IPS DF 6.9 (cell line): Measurements from ENCODE around the gene FAM107B.

Experiments
- DNase-seq: peaks from one replicate; pipeline ENCODE4 v3.0.0-alpha.2; 2013; ENCODE audit warnings: low read depth, low spot score
- H3K27ac ChIP-seq: one replicate; pipeline ENCODE4 v1.5.1; 2013; ENCODE audit warnings: low read length, control low read depth
- H3K27me3 ChIP-seq: 2 replicates; pipeline ENCODE4 v1.6.1; 2013; ENCODE audit warnings: mild to moderate bottlenecking, low read length; ENCODE audit not compliant: control insufficient read depth, insufficient read depth
- H3K36me3 ChIP-seq: 2 replicates; pipeline ENCODE4 v1.6.1; 2013; ENCODE audit warnings: low read length; ENCODE audit not compliant: control insufficient read depth, insufficient read depth
- H3K4me1 ChIP-seq: 2 replicates; pipeline ENCODE4 v1.6.1; 2013; ENCODE audit warnings: low read length; ENCODE audit not compliant: control insufficient read depth, insufficient read depth
- H3K4me3 ChIP-seq: 2 replicates; pipeline ENCODE4 v1.5.1; 2013; ENCODE audit warnings: mild to moderate bottlenecking, low read length
- H3K9me3 ChIP-seq: 2 replicates; pipeline ENCODE4 v1.6.1; 2013; ENCODE audit warnings: low read length, inconsistent platforms; ENCODE audit not compliant: control insufficient read depth, insufficient read depth
- WGBS: extraction: QIAGEN DNeasy Blood & Tissue Kit; methylation state at CpG from one replicate; pipeline ENCODE4 v1.1.7; 2013; ENCODE audit warnings: mixed read lengths, missing lambda C conversion rate; ENCODE audit not compliant: insufficient read length, insufficient coverage; 5-methylcytosine and 5-hydroxymethylcytosine counted together

The FAM107B gene

DNA sequence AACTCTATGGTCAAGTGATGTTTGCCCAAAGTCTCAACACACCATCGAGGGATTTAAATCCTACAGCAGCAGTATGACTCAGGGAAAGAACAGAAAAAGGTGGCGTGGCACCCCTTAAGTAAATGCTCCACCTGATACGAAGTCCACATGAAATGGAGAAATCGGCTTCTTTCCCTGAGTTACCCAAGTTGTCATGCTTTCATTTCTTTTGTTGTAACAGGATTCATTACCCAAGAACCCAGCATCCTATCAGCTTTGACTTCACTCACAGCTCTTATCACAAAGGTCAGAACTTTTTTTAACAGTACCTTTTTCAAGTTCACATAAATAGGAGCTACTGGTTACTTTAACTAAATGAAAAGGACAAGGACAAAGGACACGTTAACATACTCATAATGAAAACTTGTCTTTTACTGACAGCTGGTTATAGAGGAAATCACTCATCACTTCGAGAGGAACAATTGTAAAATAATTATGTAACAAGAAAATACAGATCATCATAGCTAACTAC, 224.2 kb downstream of the FAM107B start:
- Histone ChIP-seq H3K27me3 (no peaks in the 10 kb centered on the region), H3K9me3 (no peaks in the 10 kb centered on the region), H3K4me3 (no peak overlapping the region), H3K36me3 (no peaks in the 10 kb centered on the region), H3K27ac (no peak overlapping the region), H3K4me1 (peaks cover 4% of the 10 kb centered on the region; the same call in 1 of the 2 replicates)
- no CpG with 5 or more reads among the region's 6 CpGs for WGBS
- no peak for DNase-seq

DNA sequence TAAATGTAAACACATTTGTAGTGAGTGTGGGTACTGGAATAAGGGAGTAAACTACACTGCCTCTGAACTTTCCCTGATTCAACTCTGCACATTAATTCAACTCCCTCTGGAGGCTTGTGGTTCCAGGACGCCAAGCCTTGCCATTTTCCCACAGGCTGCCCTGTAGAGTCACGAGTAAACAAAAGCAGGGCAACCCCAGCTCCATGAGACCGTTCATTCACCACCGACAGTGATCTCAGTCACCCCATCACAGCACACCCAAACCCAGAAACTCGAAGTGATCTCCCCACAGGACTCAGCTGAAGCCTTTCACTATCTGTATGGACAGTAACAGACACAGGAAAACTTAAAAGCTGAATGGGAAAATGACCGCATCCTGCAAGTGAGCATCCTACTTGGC, 225.2 kb downstream of the FAM107B start:
- H3K27ac ChIP-seq: no peak overlapping the region
- no peaks in the 10 kb centered on the region for H3K27me3 ChIP-seq
- no peak for DNase-seq
- H3K4me1 ChIP-seq: peaks cover 4% of the 10 kb centered on the region; the same call in 1 of the 2 replicates
- no peaks in the 10 kb centered on the region for H3K36me3 ChIP-seq
- H3K4me3 ChIP-seq: no peak overlapping the region
- WGBS: no CpG with 5 or more reads among the region's 6 CpGs
- H3K9me3 ChIP-seq: no peaks in the 10 kb centered on the region

DNA sequence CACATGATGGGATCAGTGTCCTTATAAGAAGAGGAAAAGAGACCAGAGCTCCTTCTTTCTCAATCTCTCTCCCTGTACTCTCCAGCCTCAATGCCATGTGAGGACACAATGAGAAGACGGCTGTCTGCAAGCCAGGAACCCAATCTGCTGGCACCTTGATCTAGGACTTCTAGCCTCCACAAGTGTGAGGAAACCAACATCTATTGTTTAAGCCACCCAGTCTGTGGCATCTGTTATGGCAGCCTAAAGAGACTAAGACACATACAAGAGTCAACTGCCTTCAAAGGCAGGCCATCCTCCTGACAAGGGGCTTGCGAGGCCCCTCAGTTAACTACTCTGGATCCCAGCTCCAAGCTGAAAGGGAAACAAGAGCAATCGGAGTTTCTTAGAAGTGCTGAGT, 225.7 kb downstream of the FAM107B start:
- WGBS: no CpG with 5 or more reads among the region's 3 CpGs
- no peaks in the 10 kb centered on the region for H3K27me3 ChIP-seq
- no peak overlapping the region for H3K27ac ChIP-seq

DNA sequence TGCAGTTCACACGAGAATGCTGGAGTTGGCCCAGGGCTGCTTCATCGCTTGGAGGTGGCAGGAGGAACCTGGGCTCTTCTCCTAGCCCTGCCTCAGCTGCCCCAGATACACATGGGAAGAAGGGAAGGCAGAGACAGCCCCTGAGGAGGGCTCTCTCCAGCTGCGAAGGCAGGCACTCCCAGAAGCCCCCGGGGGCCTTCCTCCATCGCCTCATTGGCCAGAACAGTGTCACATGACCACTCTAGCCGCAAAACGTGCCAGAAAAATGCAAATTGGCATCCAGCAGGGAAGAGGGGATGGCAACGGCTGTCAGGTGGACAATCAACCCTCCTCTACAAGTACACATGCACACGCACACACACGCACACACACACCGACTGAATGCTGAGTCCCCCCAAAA, 226.2 kb downstream of the FAM107B start:
- no peak overlapping the region for H3K4me3 ChIP-seq
- no CpG with 5 or more reads among the region's 11 CpGs for WGBS
- no peak for DNase-seq

More for the DNA sequence above, 225.7 kb downstream of the FAM107B start:
- no peak for DNase-seq
- H3K4me1 ChIP-seq: no peaks in the 10 kb centered on the region
- H3K9me3 ChIP-seq: no peaks in the 10 kb centered on the region
- H3K36me3 ChIP-seq: no peaks in the 10 kb centered on the region
- no peak overlapping the region for H3K4me3 ChIP-seq

DNA sequence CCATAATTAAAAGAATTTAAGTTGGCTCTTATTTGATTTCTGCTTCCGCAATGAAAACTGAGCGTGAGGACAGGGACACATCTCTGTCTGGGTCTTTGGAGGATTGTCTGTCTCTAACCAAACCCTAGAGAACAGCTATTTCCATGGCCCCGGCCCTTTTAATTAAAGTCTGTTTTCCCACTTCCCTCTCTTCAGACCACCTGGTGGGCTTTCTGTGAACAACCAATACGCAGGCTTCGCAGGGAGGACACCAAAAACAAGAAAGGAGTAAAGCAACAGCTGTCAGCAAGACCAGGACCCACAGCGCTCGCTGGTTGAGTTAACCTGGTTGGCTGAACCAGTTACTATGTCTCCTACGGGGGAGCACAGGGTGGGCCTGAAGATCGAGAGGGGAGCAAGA, 226.9 kb downstream of the FAM107B start:
- WGBS: no CpG with 5 or more reads among the region's 9 CpGs
- H3K27me3 ChIP-seq: no peaks in the 10 kb centered on the region
- H3K4me3 ChIP-seq: no peak overlapping the region
- no peaks in the 10 kb centered on the region for H3K36me3 ChIP-seq
- no peak for DNase-seq
- H3K4me1 ChIP-seq: no peaks in the 10 kb centered on the region
- no peak overlapping the region for H3K27ac ChIP-seq
- no peaks in the 10 kb centered on the region for H3K9me3 ChIP-seq

More for the DNA sequence above, 226.2 kb downstream of the FAM107B start:
- Histone ChIP-seq H3K36me3 (no peaks in the 10 kb centered on the region), H3K9me3 (no peaks in the 10 kb centered on the region), H3K27ac (no peak overlapping the region), H3K4me1 (no peaks in the 10 kb centered on the region), H3K27me3 (no peaks in the 10 kb centered on the region)

DNA sequence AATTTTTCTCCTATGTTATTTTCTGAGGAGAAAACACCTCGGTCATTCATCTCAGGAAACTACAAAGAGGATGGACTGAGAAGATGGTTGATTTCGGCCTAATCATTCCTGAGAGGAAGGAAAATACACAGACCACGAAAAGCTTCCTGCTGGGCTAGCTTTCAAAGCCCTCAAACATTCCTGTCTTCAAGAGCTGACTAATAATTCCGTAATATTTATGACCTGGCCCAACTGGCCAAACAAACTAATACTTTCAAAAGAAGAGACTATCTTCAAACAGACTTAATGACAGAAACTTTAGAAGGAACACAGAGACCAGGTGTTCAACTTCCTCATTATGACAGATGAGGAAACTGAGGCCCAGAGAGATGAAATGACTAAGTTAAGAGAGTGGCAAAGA, 228.9 kb downstream of the FAM107B start:
- Histone ChIP-seq H3K27me3 (no peaks in the 10 kb centered on the region), H3K9me3 (no peaks in the 10 kb centered on the region), H3K27ac (no peak overlapping the region), H3K4me1 (no peaks in the 10 kb centered on the region), H3K4me3 (no peak overlapping the region), H3K36me3 (no peaks in the 10 kb centered on the region)
- no peak for DNase-seq
- WGBS: no CpG with 5 or more reads among the region's 4 CpGs

DNA sequence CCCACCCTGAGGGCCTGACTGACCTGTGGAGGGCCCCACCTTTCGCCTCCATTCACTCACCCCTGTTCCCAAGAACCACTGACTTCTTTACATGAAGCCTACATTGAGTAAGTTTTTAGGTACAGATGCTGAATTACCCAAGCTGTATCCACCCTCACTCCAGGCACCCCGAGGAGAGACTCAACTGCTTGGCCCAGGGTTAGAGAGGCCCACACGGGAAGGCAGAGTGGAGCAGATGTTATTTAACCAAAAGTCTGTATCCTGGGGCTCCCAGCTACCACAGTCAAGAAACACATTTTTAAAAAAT, 230.8 kb downstream of the FAM107B start:
- Histone ChIP-seq H3K4me3 (no peak overlapping the region), H3K36me3 (no peaks in the 10 kb centered on the region), H3K4me1 (no peaks in the 10 kb centered on the region), H3K27me3 (no peaks in the 10 kb centered on the region), H3K27ac (no peak overlapping the region), H3K9me3 (no peaks in the 10 kb centered on the region)
- no peak for DNase-seq
- no CpG with 5 or more reads among the region's 3 CpGs for WGBS

DNA sequence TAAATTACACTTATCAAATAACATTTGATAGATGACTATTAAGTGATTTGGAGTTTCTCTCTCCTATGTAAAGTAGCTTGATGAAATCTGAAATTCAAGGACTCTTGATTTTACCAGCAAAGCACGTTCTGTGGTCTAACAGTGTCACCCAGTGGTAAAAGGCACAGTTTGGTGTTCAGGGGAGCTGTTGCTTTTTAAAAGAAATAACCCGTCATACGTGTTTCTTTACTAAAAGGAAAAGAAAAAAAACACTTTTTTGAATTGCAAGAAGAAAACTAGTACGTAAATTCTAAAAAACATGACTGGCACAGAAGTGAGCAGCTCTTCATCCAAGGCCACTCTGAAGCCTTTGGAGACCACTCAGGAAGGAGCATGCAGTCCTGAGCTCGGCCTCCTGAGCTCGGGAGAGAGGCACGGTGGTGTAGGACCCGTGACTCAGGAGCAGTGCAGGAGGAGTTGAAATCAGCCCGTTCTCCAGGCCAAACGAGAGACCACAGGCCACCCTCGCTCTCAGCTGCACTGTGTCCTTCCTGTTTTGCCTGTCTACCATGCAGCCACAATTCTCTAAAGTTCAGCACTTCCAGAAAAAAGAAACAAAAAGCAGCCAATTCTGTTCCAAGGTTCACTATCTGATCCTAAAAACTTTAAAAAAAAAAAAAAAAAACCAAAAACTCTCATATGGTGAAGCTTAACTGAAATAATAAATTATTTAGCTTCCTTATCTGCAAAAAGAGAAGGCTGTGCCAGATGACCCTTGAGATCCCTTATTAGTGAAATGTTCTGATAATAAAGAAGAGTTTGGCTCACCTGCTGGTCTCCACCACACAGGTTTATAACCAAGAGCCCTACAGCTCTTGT, 231.4 kb downstream of the FAM107B start:
- H3K4me1 ChIP-seq: no peaks in the 10 kb centered on the region
- H3K27me3 ChIP-seq: no peaks in the 10 kb centered on the region
- no peak overlapping the region for H3K27ac ChIP-seq
- H3K4me3 ChIP-seq: no peak overlapping the region
- no peaks in the 10 kb centered on the region for H3K36me3 ChIP-seq
- WGBS: no CpG with 5 or more reads among the region's 11 CpGs
- no peak for DNase-seq
- H3K9me3 ChIP-seq: no peaks in the 10 kb centered on the region

DNA sequence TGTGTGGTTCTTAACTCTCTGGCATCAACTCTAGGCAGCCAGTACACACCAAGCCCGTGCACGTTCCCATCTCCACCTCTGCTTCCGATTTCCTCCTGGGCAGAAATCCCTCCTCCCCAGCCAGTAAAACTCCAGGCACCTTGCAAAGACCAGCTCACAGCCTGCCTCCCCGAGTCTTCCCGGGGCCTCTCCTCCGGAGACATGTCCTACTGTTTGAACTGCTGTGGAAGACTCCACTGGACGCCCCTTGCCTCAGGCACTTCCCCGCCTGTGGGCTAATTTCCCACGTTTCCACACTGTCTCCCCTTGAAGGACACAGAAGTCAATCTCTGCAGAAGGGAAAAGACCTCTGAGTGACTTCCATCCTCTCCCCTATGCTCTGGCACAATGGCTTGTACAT, 233.3 kb downstream of the FAM107B start:
- H3K4me3 ChIP-seq: no peak overlapping the region
- no CpG with 5 or more reads among the region's 9 CpGs for WGBS

DNA sequence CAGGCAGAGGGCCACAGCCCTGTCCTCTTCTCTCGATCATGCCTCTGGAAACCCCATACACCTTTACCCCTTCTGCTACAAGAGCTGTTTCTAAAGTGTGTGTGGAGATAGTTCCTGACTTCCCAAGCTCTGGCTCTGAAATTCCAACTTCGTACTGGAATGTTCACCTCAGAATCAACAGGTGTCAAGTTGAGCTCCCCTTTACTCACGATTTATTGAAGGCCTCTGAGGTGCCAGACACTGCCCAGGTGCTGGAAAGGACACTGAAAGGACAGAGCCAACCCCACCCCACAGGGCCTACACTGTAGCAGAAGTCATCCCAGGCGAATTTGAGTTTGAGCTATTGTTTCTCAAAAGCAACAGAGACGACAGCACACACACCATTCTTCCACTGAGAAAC, 234.1 kb downstream of the FAM107B start:
- no peaks in the 10 kb centered on the region for H3K4me1 ChIP-seq
- no peaks in the 10 kb centered on the region for H3K36me3 ChIP-seq
- DNase-seq: no peak
- H3K4me3 ChIP-seq: no peak overlapping the region
- no peaks in the 10 kb centered on the region for H3K27me3 ChIP-seq
- no peaks in the 10 kb centered on the region for H3K9me3 ChIP-seq
- H3K27ac ChIP-seq: no peak overlapping the region
- WGBS: no CpG with 5 or more reads among the region's 5 CpGs

More for the DNA sequence above, 233.3 kb downstream of the FAM107B start:
- H3K27me3 ChIP-seq: no peaks in the 10 kb centered on the region
- no peak for DNase-seq
- no peaks in the 10 kb centered on the region for H3K9me3 ChIP-seq
- no peaks in the 10 kb centered on the region for H3K4me1 ChIP-seq
- H3K36me3 ChIP-seq: no peaks in the 10 kb centered on the region
- H3K27ac ChIP-seq: no peak overlapping the region

DNA sequence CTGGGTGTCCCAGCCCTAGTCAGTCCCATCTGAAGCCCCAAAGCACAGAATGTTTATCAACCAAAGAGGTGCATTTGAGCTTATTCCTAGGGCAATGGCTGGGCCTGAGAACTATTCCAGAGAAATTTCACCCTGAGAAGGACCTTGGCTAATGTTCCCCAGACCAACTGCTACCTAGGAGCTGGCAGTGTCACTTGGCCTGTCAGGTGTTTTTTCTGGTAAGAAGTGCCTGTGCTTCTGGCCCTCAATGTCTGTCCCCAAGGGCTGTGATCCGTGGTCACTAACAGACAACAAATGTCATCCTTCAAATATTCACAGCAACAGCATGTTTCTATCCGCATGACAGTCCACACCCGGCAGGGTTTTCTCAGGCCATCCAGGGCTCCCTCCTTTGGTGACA, 234.6 kb downstream of the FAM107B start:
- no CpG with 5 or more reads among the region's 3 CpGs for WGBS
- H3K4me3 ChIP-seq: no peak overlapping the region
- no peaks in the 10 kb centered on the region for H3K27me3 ChIP-seq
- no peaks in the 10 kb centered on the region for H3K9me3 ChIP-seq
- no peaks in the 10 kb centered on the region for H3K36me3 ChIP-seq
- no peaks in the 10 kb centered on the region for H3K4me1 ChIP-seq
- H3K27ac ChIP-seq: no peak overlapping the region
- DNase-seq: no peak
